Stomach (tissue), 9 donors: ENCODE measurements around the gene NDUFB2. TPM values are rescaled to one million over a fixed set of nuclear protein-coding genes. Genes with fewer than 3 reads are reported as not detected.
"Not testable (repeated sequence)": the region's sequence is repeated elsewhere in the genome, so short reads cannot be mapped to it uniquely, and the experiment has no call there.

Experiments
- DNase-seq, 2 donors: peaks; one replicate each; pipeline versions ENCODE4 v3.0.0 to v3.0.0-alpha.2; 2013 to 2019
- H3K27ac ChIP-seq, 5 donors: fragments of 200-600 bp in 4 of 5; sonication (generic) in 4 of 5; one replicate each; pipeline ENCODE4 v1.5.1; 2013 to 2019; ENCODE audit warnings: mild to moderate bottlenecking in 1 of 5, moderate library complexity in 1 of 5
- H3K27me3 ChIP-seq, 3 donors: fragments of 200-600 bp; sonication (generic); one replicate each; pipeline ENCODE4 v1.5.1; 2017 to 2019; ENCODE audit warnings: mixed run types in 1 of 3
- H3K36me3 ChIP-seq, 4 donors: fragments of 200-600 bp; sonication (generic); 1 replicate in 3 of 4; 2 replicates in 1 of 4; pipeline ENCODE4 v1.5.1; 2016 to 2019
- H3K4me1 ChIP-seq, 4 donors: fragments of 200-600 bp; sonication (generic); one replicate each; pipeline ENCODE4 v1.5.1; 2016 to 2019
- H3K4me3 ChIP-seq, 4 donors: fragments of 200-600 bp; sonication (generic) in 3 of 4; one replicate each; pipeline ENCODE4 v1.5.1; 2016 to 2019; ENCODE audit warnings: mild to moderate bottlenecking in 1 of 4
- H3K9me3 ChIP-seq, 4 donors: fragments of 200-600 bp; sonication (generic); one replicate each; pipeline ENCODE4 v1.5.1; 2016 to 2019
- CTCF ChIP-seq, 7 experiments: fragments of 450-650 bp in 4 of 7; fragments of 200-600 bp in 3 of 7; sonication (generic) in 3 of 7; IDR thresholded peaks; one replicate each; pipeline ENCODE4 v1.5.1; 2016 to 2019; ENCODE audit warnings: antibody characterized with exemption in 7 of 7, control low read depth in 2 of 7, mild to moderate bottlenecking in 1 of 7
- EP300 ChIP-seq: sonication (generic); formaldehyde crosslinking; IDR thresholded peaks from one replicate; pipeline ENCODE4 v1.6.1; 2017; ENCODE audit warnings: antibody characterized with exemption
- POLR2A ChIP-seq, 4 donors: fragments of 450-650 bp; IDR thresholded peaks; one replicate each; pipeline ENCODE4 v1.6.1; 2016; ENCODE audit warnings: antibody characterized with exemption in 4 of 4, control low read depth in 2 of 4, mild to moderate bottlenecking in 1 of 4, moderate library complexity in 1 of 4
- POLR2AphosphoS5 ChIP-seq, 3 donors: sonication (generic); formaldehyde crosslinking; IDR thresholded peaks; one replicate each; pipeline ENCODE4 v1.6.1; 2016; ENCODE audit warnings: antibody characterized with exemption in 3 of 3
- WGBS, 5 donors: extraction: QIAGEN DNeasy Blood & Tissue Kit in 3 of 5; methylation state at CpG; one replicate each; pipeline versions ENCODE4 v1.1.5 to v1.1.7; 2013 to 2018; 5-methylcytosine and 5-hydroxymethylcytosine counted together
- intact Hi-C: fragments of 100-400 bp; cut with DNase I; formaldehyde crosslinking; loops from one replicate; pipeline ENCODE4 v1.15.1; 2023; ENCODE audit warnings: low total_unique reads
- polyA plus RNA-seq, 3 donors: library from polyadenylated mRNA; stranded (reverse); fragments of 200-250 nt; gene quantifications; one replicate each; pipeline ENCODE4 v1.2.3, GENCODE V29; 2013
- total RNA-seq, 5 donors: library from RNA; depleted of rRNA; stranded (reverse); fragments of >200 nt; gene quantifications; one replicate each; pipeline versions ENCODE4 v1.1.0 to v1.2.3, GENCODE V29; 2014 to 2016
- donor health status: healthy with polysubstance abuse.
- donor health status: Bipolar disorder and iron deficiency.
- donor health status: healthy.

Gene NDUFB2
- total and polyA plus RNA-seq, 8 donors = 25.2 to 608 (median 96.6) TPM

DNA sequence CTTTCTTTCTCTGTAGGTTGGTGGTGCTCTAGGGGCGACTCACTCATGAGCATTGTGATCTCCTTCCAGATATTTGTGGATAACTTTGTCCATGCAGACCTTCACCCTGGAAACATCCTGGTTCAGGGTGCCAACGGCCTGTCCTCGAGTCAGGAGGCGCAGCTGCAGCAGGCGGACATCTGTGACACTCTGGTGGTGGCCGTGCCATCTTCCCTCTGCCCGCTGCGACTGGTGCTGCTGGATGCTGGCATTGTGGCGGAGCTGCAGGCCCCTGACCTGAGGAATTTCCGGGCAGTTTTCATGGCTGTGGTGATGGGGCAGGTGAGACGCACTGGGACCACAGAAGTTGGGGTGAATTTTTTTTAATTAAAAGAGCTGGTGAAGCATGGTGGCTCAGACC lies 9.6 kb upstream of the NDUFB2 start:
- TF ChIP-seq CTCF (IDR thresholded peaks at IDR 0.05) = no peak
- TF ChIP-seq POLR2A (IDR thresholded peaks at IDR 0.05) = no peak
- TF ChIP-seq POLR2AphosphoS5 (IDR thresholded peaks at IDR 0.05) = no peak
- no peak for TF ChIP-seq EP300
- no peak overlapping the region for H3K27ac ChIP-seq
- no peaks in the 10 kb centered on the region for H3K4me1 ChIP-seq
- no peaks in the 10 kb centered on the region for H3K27me3 ChIP-seq
- intact Hi-C loops = no loop called here
- H3K36me3 ChIP-seq = peaks cover 39 to 100% (median 93%) of the 10 kb centered on the region in 4 donors
- 94 to 98% (median 95%) methylated on average over 9 to 11 of the region's 11 CpGs for WGBS, 5 donors
- H3K9me3 ChIP-seq = no peaks in the 10 kb centered on the region
- DNase-seq = no peak
- no peak overlapping the region for H3K4me3 ChIP-seq

GRCh38 chr7:140688341-140688740 lies 8.2 kb upstream of the NDUFB2 start:
- no peak for DNase-seq
- intact Hi-C loops = no loop called here
- Histone ChIP-seq H3K9me3 (no peaks in the 10 kb centered on the region), H3K4me3 (no peak overlapping the region), H3K27me3 (no peaks in the 10 kb centered on the region), H3K4me1 (no peaks in the 10 kb centered on the region), H3K27ac (no peak overlapping the region), H3K36me3 (peaks cover 36 to 97% (median 93%) of the 10 kb centered on the region in 4 donors)
- WGBS, 5 donors = 87 to 93% (median 92%) methylated on average over 6 of the region's 6 CpGs
- no peak for TF ChIP-seq CTCF (IDR thresholded peaks at IDR 0.05)

DNA sequence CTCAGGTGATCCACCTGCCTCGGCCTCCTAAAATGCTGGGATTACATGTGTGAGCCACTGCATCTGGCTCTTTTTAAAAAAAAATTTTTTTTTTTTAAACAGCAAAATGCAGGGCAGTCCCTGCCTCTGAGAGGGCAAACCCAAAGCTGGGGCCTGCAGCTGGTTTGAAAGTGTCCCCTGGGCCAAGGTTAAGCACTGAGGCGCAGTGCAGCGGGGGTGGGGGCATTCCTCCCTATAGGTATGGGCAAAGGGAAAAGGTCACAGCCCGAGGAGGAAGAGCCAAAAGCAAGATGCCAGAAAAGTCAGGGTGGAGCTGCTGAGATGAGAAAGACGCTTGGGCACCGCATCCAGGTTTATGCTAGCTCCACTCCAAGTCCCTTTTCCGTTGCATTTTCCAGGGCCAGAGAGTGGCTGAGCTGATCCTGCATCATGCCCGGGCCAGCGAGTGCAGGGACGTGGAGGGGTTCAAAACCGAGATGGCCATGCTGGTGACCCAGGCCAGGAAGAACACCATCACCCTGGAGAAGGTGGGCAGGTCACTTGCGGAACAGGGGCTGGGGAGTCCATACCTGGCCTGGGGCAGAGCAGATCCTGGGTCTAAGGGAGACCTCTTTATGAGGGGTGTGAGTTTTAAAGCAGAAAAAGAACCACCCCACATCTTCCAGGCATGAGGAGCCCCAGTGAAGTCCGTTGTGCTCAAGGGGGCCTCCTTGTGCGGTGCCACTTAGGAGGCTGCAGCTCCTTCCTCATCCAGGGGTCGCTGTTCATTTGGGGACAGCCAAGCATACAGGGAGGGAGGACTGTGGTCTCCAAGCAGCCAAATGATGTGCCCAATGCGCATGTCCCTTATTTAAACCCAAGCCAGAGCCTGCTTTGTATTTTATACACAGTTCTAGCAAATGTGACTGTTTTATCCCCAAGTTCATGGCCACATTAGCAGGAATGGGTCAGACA lies 7.0 kb upstream of the NDUFB2 start:
- Histone ChIP-seq H3K27ac (no peak overlapping the region), H3K27me3 (no peaks in the 10 kb centered on the region), H3K4me1 (no peaks in the 10 kb centered on the region), H3K36me3 (peaks cover 36 to 86% (median 84%) of the 10 kb centered on the region in 4 donors), H3K4me3 (no peak overlapping the region), H3K9me3 (no peaks in the 10 kb centered on the region)
- intact Hi-C loops = no loop called here
- 91 to 95% (median 94%) methylated on average over 14 to 16 of the region's 16 CpGs for WGBS, 5 donors
- TF ChIP-seq POLR2AphosphoS5 (IDR thresholded peaks at IDR 0.05) (no peak), EP300 (no peak)
- no peak for DNase-seq

GRCh38 chr7:140691376-140692045 lies 5.0 kb upstream of the NDUFB2 start:
- Histone ChIP-seq H3K36me3 (peaks cover 31 to 71% (median 69%) of the 10 kb centered on the region in 4 donors), H3K4me1 (peaks cover 5 to 7% (median 6%) of the 10 kb centered on the region in 4 donors), H3K27me3 (no peaks in the 10 kb centered on the region), H3K9me3 (no peaks in the 10 kb centered on the region), H3K4me3 (no peak overlapping the region), H3K27ac (no peak overlapping the region)
- DNase-seq = no peak
- intact Hi-C loops = no loop called here
- WGBS, 5 donors = 90 to 95% (median 91%) methylated on average over 12 of the region's 12 CpGs
- TF ChIP-seq EP300 = no peak
- TF ChIP-seq POLR2AphosphoS5 (IDR thresholded peaks at IDR 0.05) = no peak
- no peak for TF ChIP-seq POLR2A (IDR thresholded peaks at IDR 0.05)
- TF ChIP-seq CTCF (IDR thresholded peaks at IDR 0.05) = no peak

- H3K27ac ChIP-seq, intact Hi-C loops, H3K4me3 ChIP-seq, DNase-seq, H3K9me3 ChIP-seq, H3K27me3 ChIP-seq: not testable (repeated sequence)
- 93 to 97% (median 94%) methylated on average over 10 of the region's 10 CpGs for WGBS, 5 donors
- Histone ChIP-seq H3K36me3 (peaks cover 13 to 49% (median 46%) of the 10 kb centered on the region in 4 donors), H3K4me1 (peaks cover 17 to 27% (median 22%) of the 10 kb centered on the region in 4 donors)
These were observed 2.7 kb upstream of the NDUFB2 start for GRCh38 chr7:140693849-140694248.
